MM.1S (cell line): Measurements from ENCODE around the gene PPM1B.

Source experiments
- DNase-seq: peaks from one replicate; pipeline ENCODE4 v3.0.0-alpha.2; 2015
- H2AFZ ChIP-seq: fragments of 300-600 bp; sonication (generic); 2 replicates; pipeline ENCODE4 v1.6.0; 2016; ENCODE audit warnings: antibody characterized with exemption, low read length
- H3F3A ChIP-seq: fragments of 300-600 bp; sonication (generic); 2 replicates; pipeline ENCODE4 v1.6.1; 2016; ENCODE audit warnings: mild to moderate bottlenecking, antibody characterized with exemption, low read length, moderate library complexity, mixed read lengths; ENCODE audit not compliant: insufficient read depth
- H3K27ac ChIP-seq: fragments of 300-600 bp; sonication (generic); 2 replicates; pipeline ENCODE4 v1.5.1; 2016; ENCODE audit warnings: mild to moderate bottlenecking, low read length
- H3K27me3 ChIP-seq: fragments of 300-600 bp; sonication (generic); replicated peaks from 2 replicates; pipeline ENCODE4 v1.6.0; 2016; ENCODE audit warnings: low read length; ENCODE audit not compliant: insufficient read depth
- H3K36me3 ChIP-seq: fragments of 300-600 bp; sonication (generic); replicated peaks from 2 replicates; pipeline ENCODE4 v1.6.1; 2016; ENCODE audit warnings: mild to moderate bottlenecking, low read length, mixed read lengths; ENCODE audit not compliant: insufficient read depth
- H3K4me1 ChIP-seq: fragments of 300-600 bp; sonication (generic); 2 replicates; pipeline ENCODE4 v1.6.1; 2016; ENCODE audit warnings: low read length, mixed read lengths
- H3K4me2 ChIP-seq: fragments of 300-600 bp; sonication (generic); 2 replicates; pipeline ENCODE4 v1.6.0; 2016; ENCODE audit warnings: low read depth, low read length
- H3K4me3 ChIP-seq: fragments of 300-600 bp; sonication (generic); 2 replicates; pipeline ENCODE4 v1.5.1; 2016; ENCODE audit warnings: low read length, mixed read lengths
- H3K79me2 ChIP-seq: fragments of 300-600 bp; sonication (generic); 2 replicates; pipeline ENCODE4 v1.6.1; 2016; ENCODE audit warnings: mixed run types, low read length, mixed read lengths
- H3K9ac ChIP-seq: fragments of 300-600 bp; sonication (generic); 2 replicates; pipeline ENCODE4 v1.6.1; 2016; ENCODE audit warnings: low read length, mixed read lengths
- H3K9me2 ChIP-seq: fragments of 300-600 bp; sonication (generic); replicated peaks from 2 replicates; pipeline ENCODE4 v1.6.1; 2016; ENCODE audit warnings: mild to moderate bottlenecking, low read length, mixed read lengths; ENCODE audit not compliant: insufficient read depth
- H3K9me3 ChIP-seq: fragments of 300-600 bp; sonication (generic); replicated peaks from 2 replicates; pipeline ENCODE4 v1.6.1; 2016; ENCODE audit warnings: mild to moderate bottlenecking, low read length, mixed read lengths; ENCODE audit not compliant: insufficient read depth
- H4K20me1 ChIP-seq: fragments of 300-600 bp; sonication (generic); 2 replicates; pipeline ENCODE4 v1.6.1; 2016; ENCODE audit warnings: mild to moderate bottlenecking, low read length, moderate library complexity, mixed read lengths; ENCODE audit not compliant: insufficient read depth
- EZH2 ChIP-seq: fragments of 300-600 bp; sonication (generic); optimal IDR thresholded peaks from 2 replicates; pipeline ENCODE3; 2017; ENCODE audit warnings: low read depth, mild to moderate bottlenecking, antibody characterized with exemption, low read length, mixed read lengths
- EZH2phosphoT487 ChIP-seq: fragments of 300-600 bp; sonication (generic); IDR thresholded peaks from 2 replicates; pipeline ENCODE4 v1.6.1; 2018; ENCODE audit warnings: antibody characterized with exemption, low read length
- TF ChIP-seq, protein P1 (sequence below): fragments of 300-600 bp; sonication (generic); IDR thresholded peaks from 2 replicates; pipeline ENCODE4 v1.5.1; 2016; ENCODE audit warnings: antibody characterized with exemption, low read length, mixed read lengths

Gene PPM1B

GRCh38 chr2:44267269-44267795 lies 98.7 kb downstream of the PPM1B start:
- TF ChIP-seq, protein P1, sequence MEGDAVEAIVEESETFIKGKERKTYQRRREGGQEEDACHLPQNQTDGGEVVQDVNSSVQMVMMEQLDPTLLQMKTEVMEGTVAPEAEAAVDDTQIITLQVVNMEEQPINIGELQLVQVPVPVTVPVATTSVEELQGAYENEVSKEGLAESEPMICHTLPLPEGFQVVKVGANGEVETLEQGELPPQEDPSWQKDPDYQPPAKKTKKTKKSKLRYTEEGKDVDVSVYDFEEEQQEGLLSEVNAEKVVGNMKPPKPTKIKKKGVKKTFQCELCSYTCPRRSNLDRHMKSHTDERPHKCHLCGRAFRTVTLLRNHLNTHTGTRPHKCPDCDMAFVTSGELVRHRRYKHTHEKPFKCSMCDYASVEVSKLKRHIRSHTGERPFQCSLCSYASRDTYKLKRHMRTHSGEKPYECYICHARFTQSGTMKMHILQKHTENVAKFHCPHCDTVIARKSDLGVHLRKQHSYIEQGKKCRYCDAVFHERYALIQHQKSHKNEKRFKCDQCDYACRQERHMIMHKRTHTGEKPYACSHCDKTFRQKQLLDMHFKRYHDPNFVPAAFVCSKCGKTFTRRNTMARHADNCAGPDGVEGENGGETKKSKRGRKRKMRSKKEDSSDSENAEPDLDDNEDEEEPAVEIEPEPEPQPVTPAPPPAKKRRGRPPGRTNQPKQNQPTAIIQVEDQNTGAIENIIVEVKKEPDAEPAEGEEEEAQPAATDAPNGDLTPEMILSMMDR: no peak
- TF ChIP-seq EZH2 (no peak), EZH2phosphoT487 (no peak)
- H3K4me2 ChIP-seq: no peak overlapping the region
- no peaks in the 10 kb centered on the region for H3K27me3 ChIP-seq
- no peaks in the 10 kb centered on the region for H3K79me2 ChIP-seq
- H3K4me1 ChIP-seq: no peaks in the 10 kb centered on the region
- H2AFZ ChIP-seq: no peak overlapping the region
- H3K9me2 ChIP-seq: no peaks in the 10 kb centered on the region
- no peaks in the 10 kb centered on the region for H3K9me3 ChIP-seq
- H3K27ac ChIP-seq: no peak overlapping the region
- H3K4me3 ChIP-seq: no peak overlapping the region
- no peaks in the 10 kb centered on the region for H4K20me1 ChIP-seq
- DNase-seq: no peak
- H3K9ac ChIP-seq: no peak overlapping the region
- no peaks in the 10 kb centered on the region for H3K36me3 ChIP-seq
- H3F3A ChIP-seq: no peaks in the 10 kb centered on the region

GRCh38 chr2:44267796-44268648 lies 99.3 kb downstream of the PPM1B start:
- Histone ChIP-seq H3K4me3 (no peak overlapping the region), H3F3A (no peaks in the 10 kb centered on the region), H3K4me1 (no peaks in the 10 kb centered on the region), H2AFZ (no peak overlapping the region), H3K9ac (no peak overlapping the region), H3K36me3 (no peaks in the 10 kb centered on the region), H3K9me2 (no peaks in the 10 kb centered on the region), H3K27ac (no peak overlapping the region), H3K4me2 (no peak overlapping the region), H3K27me3 (no peaks in the 10 kb centered on the region), H3K79me2 (no peaks in the 10 kb centered on the region), H4K20me1 (no peaks in the 10 kb centered on the region), H3K9me3 (no peaks in the 10 kb centered on the region)
- TF ChIP-seq EZH2phosphoT487: no peak
- TF ChIP-seq, protein P1: no peak
- no peak for TF ChIP-seq EZH2
- DNase-seq: no peak

DNA sequence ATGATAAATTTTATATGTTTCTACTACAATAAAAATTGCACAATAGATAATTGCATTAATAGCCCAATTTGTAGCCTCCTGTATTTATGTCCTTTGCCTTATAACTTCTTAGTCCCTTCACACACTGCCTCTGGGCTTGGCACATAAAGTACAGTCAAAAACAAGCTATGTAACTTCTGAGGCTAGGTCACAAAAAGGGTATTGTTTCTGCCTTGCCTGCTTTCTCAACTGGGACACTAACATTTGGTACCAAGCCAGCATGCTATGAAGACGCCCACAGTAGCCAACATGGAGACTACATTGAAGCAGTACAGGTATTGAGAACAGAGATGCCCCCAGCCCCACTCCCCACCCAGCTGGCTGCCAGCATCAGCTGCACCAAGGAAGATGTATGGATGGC lies 101.2 kb downstream of the PPM1B start:
- no peaks in the 10 kb centered on the region for H3F3A ChIP-seq
- no peaks in the 10 kb centered on the region for H3K9me3 ChIP-seq
- no peaks in the 10 kb centered on the region for H3K9me2 ChIP-seq
- no peak overlapping the region for H3K9ac ChIP-seq
- H3K36me3 ChIP-seq: no peaks in the 10 kb centered on the region
- TF ChIP-seq EZH2phosphoT487 (no peak), EZH2 (no peak)
- TF ChIP-seq, protein P1: no peak
- no peaks in the 10 kb centered on the region for H3K79me2 ChIP-seq
- no peaks in the 10 kb centered on the region for H4K20me1 ChIP-seq
- H3K4me3 ChIP-seq: no peak overlapping the region
- no peak overlapping the region for H3K27ac ChIP-seq
- no peak overlapping the region for H2AFZ ChIP-seq
- no peak overlapping the region for H3K4me2 ChIP-seq
- H3K4me1 ChIP-seq: no peaks in the 10 kb centered on the region
- H3K27me3 ChIP-seq: no peaks in the 10 kb centered on the region
- DNase-seq: no peak
